DND-41 (cell line): ENCODE results near the gene HS3ST3A1.

Source experiments
- ATAC-seq: fragments of 200-7000 bp; cut with Tn5 transposase; 3 replicates; pipeline ENCODE4 v1.9.1; 2021; ENCODE audit warnings: low read depth; ENCODE audit not compliant: insufficient read depth
- DNase-seq: peaks from one replicate; pipeline ENCODE4 v3.0.0-alpha.2; 2020
- H2AFZ ChIP-seq: 2 replicates; pipeline ENCODE4 v1.6.0; 2012; ENCODE audit warnings: low read depth, low read length
- H3K27ac ChIP-seq: 2 replicates; pipeline ENCODE4 v1.5.1; 2012; ENCODE audit warnings: low read length, inconsistent platforms
- H3K27me3 ChIP-seq: fragments of 200-600 bp; sonication (generic); 2 replicates; pipeline ENCODE4 v1.6.0; 2012; ENCODE audit warnings: low read length, mild to moderate bottlenecking, inconsistent platforms; ENCODE audit not compliant: insufficient read depth, poor library complexity
- H3K36me3 ChIP-seq: 2 replicates; pipeline ENCODE4 v1.5.1; 2012; ENCODE audit warnings: low read length, inconsistent platforms; ENCODE audit not compliant: insufficient read depth
- H3K4me1 ChIP-seq: 2 replicates; pipeline ENCODE4 v1.5.1; 2012; ENCODE audit warnings: mild to moderate bottlenecking, low read length; ENCODE audit not compliant: insufficient read depth
- H3K4me2 ChIP-seq: 2 replicates; pipeline ENCODE4 v1.6.0; 2012; ENCODE audit warnings: mild to moderate bottlenecking, moderate library complexity, low read length, inconsistent platforms; ENCODE audit not compliant: insufficient read depth
- H3K4me3 ChIP-seq, 2 experiments: fragments of 200-600 bp in 1 of 2; shearing (Covaris generic) in 1 of 2; 2 replicates each; pipeline ENCODE4 v1.5.1; 2012 to 2016; ENCODE audit warnings: inconsistent platforms in 2 of 2, low read length in 2 of 2, mild to moderate bottlenecking in 2 of 2, low read depth in 1 of 2, moderate library complexity in 1 of 2
- H3K79me2 ChIP-seq: 2 replicates; pipeline ENCODE4 v1.6.0; 2012; ENCODE audit warnings: low read length, inconsistent platforms; ENCODE audit not compliant: insufficient read depth
- H3K9ac ChIP-seq: 2 replicates; pipeline ENCODE4 v1.6.0; 2012; ENCODE audit warnings: low read depth, mild to moderate bottlenecking, inconsistent platforms, low read length, moderate library complexity
- H3K9me3 ChIP-seq: 2 replicates; pipeline ENCODE4 v1.5.1; 2012; ENCODE audit warnings: low read length, moderate library complexity, mild to moderate bottlenecking, inconsistent platforms; ENCODE audit not compliant: insufficient read depth, severe bottlenecking
- H4K20me1 ChIP-seq: 2 replicates; pipeline ENCODE4 v1.6.0; 2012; ENCODE audit warnings: low read length; ENCODE audit not compliant: insufficient read depth
- EZH2 ChIP-seq: IDR thresholded peaks from 3 replicates; pipeline ENCODE4 v1.6.1; 2012; ENCODE audit warnings: borderline replicate concordance, low read depth, mild to moderate bottlenecking, moderate library complexity, low read length, inconsistent platforms; ENCODE audit not compliant: severe bottlenecking
- TF ChIP-seq, protein P1 (sequence below): IDR thresholded peaks from 2 replicates; pipeline ENCODE4 v1.5.1; 2012; ENCODE audit warnings: borderline replicate concordance, low read length, moderate library complexity, mild to moderate bottlenecking; ENCODE audit not compliant: poor library complexity, severe bottlenecking; ENCODE audit errors: extremely low read depth

Gene HS3ST3A1

DNA sequence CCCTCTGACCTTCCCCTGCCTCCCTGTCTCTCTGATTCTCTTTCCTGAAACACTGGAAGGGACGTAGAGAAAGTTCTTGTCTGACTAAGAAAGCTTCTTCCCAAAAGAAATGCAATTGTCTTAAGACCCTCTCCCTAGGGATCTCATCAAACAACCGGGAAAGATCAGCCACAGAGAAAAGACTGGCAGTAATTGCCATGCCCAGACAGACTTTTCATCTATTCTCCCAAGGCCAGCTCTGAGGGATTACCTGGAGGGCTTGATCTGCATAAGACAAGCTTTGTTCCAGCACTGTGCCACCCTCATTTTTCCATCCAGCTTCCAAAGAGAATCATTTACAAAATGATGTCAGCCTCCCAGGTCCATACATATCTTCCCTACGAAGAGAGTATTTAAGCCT is 38.8 kb upstream of the HS3ST3A1 start:
- Histone ChIP-seq H4K20me1 (no peaks in the 10 kb centered on the region), H3K27ac (no peak overlapping the region), H3K36me3 (no peaks in the 10 kb centered on the region), H3K4me3 (no peak overlapping the region), H3K9ac (no peak overlapping the region), H3K79me2 (no peaks in the 10 kb centered on the region), H3K27me3 (peaks cover 3% of the 10 kb centered on the region), H2AFZ (no peak overlapping the region), H3K4me2 (no peak overlapping the region), H3K4me1 (no peaks in the 10 kb centered on the region), H3K9me3 (no peaks in the 10 kb centered on the region)
- ATAC-seq, result no peak
- no peak for TF ChIP-seq EZH2
- TF ChIP-seq, protein P1, sequence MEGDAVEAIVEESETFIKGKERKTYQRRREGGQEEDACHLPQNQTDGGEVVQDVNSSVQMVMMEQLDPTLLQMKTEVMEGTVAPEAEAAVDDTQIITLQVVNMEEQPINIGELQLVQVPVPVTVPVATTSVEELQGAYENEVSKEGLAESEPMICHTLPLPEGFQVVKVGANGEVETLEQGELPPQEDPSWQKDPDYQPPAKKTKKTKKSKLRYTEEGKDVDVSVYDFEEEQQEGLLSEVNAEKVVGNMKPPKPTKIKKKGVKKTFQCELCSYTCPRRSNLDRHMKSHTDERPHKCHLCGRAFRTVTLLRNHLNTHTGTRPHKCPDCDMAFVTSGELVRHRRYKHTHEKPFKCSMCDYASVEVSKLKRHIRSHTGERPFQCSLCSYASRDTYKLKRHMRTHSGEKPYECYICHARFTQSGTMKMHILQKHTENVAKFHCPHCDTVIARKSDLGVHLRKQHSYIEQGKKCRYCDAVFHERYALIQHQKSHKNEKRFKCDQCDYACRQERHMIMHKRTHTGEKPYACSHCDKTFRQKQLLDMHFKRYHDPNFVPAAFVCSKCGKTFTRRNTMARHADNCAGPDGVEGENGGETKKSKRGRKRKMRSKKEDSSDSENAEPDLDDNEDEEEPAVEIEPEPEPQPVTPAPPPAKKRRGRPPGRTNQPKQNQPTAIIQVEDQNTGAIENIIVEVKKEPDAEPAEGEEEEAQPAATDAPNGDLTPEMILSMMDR, result no peak
- DNase-seq, result no peak

- no peaks in the 10 kb centered on the region for H3K36me3 ChIP-seq
- peaks cover 3% of the 10 kb centered on the region for H3K27me3 ChIP-seq
- H3K27ac ChIP-seq, result no peak overlapping the region
- no peak overlapping the region for H3K9ac ChIP-seq
- H3K79me2 ChIP-seq, result no peaks in the 10 kb centered on the region
- no peak for DNase-seq
- ATAC-seq, result no peak
- H3K4me3 ChIP-seq, result no peak overlapping the region
- no peak for TF ChIP-seq EZH2
- TF ChIP-seq, protein P1, result no peak
- no peaks in the 10 kb centered on the region for H3K4me1 ChIP-seq
- H2AFZ ChIP-seq, result no peak overlapping the region
- no peaks in the 10 kb centered on the region for H3K9me3 ChIP-seq
- H3K4me2 ChIP-seq, result no peak overlapping the region
- no peaks in the 10 kb centered on the region for H4K20me1 ChIP-seq
Measured at GRCh38 chr17:13638855-13639458, 37.2 kb upstream of the HS3ST3A1 start.

- ATAC-seq, result no peak
- no peak overlapping the region for H3K9ac ChIP-seq
- H3K79me2 ChIP-seq, result no peaks in the 10 kb centered on the region
- no peak overlapping the region for H3K4me3 ChIP-seq
- no peak overlapping the region for H2AFZ ChIP-seq
- no peak overlapping the region for H3K4me2 ChIP-seq
- no peaks in the 10 kb centered on the region for H3K27me3 ChIP-seq
- DNase-seq, result no peak
- H3K9me3 ChIP-seq, result no peaks in the 10 kb centered on the region
- no peak overlapping the region for H3K27ac ChIP-seq
- no peak for TF ChIP-seq EZH2
- TF ChIP-seq, protein P1, result no peak
- no peaks in the 10 kb centered on the region for H3K36me3 ChIP-seq
- H3K4me1 ChIP-seq, result no peaks in the 10 kb centered on the region
- H4K20me1 ChIP-seq, result no peaks in the 10 kb centered on the region
Measured at GRCh38 chr17:13636951-13637350, 35.2 kb upstream of the HS3ST3A1 start.
